Measurements from ENCODE around the gene FAM168A.
"Not testable (repeated sequence)": the region's sequence is repeated elsewhere in the genome, so short reads cannot be mapped to it uniquely, and the experiment has no call there.

The FAM168A gene

DNA sequence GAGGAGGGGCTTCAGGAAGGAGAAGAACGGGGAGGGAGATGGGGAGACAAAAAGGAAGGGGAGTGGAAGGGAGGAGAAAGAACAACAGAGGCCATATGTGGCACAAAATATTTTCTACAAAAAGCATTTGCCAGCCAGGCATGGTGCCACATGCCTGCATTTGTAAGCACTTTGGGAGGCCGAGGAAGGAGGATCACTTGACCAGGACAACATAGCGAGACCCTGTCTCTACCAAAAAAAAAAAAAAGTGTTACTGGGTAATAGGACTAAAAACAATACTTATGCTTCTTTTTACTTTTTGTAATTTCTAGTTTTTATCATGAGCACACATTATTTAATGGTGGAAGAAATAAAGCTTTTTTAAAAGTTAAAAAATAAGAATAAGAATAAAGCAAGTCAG lies 5.3 kb downstream of the FAM168A start:
- DNase-seq, result no peak

DNA sequence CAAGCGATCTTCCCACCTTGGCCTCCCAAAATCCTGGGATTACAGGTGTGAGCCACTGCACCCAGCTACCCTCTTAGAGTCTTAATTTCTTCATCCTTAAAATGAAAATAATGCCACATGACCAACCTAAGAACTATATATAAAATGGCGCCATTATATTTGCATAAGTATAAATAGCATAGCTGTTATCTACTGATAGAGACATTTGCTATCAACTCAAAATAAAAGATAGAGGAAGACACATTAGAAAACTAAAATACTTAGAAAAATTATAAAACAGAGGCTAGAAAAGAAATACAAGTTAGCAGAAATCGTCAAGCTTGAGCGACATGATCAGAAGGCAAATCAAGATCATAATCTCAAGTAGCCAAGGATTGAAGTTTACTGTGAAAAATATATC lies 6.2 kb downstream of the FAM168A start:
- DNase-seq, result no peak

DNA sequence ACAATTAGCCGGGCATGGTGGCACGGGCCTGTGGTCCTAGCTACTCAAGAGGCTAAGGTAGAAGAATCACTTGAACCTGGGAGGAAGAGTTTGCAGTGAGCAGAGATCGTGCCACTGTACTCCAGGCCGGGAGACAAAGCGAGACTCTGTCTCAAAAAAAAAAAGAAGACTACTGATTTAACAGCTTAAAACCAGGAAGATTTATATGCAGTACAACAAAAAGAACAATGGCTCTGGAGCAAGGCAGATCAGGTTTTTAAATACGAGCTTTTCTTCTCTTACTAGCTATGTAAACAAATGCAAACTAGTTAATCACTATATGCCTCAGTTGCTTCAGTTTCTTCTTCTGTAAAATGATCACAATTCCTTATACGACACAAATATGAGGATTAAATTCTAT lies 6.9 kb downstream of the FAM168A start:
- DNase-seq, result no peak

DNA sequence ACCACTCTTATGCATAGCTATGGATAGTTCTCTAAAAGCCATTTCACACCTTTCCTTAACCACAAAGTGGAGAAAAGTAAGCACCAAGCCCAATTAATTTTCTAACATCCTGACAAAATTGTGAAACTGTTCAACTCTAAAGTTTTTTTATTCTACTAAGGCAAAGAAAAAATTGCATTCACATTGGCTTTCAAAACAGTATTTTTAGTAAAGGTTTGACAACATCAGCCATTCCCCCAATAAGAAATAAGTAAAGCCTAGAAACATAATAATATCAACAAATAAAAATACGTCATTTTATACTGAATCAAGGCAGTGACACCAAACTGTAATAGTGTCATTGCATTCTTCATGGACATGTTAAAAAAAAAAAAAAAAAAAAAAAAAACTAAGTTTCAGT lies 11.1 kb downstream of the FAM168A start:
- no peak for DNase-seq

- no peak for DNase-seq
Measured at GRCh38 chr11:73585834-73586575, 11.9 kb downstream of the FAM168A start.

GRCh38 chr11:73584831-73585230 lies 13.1 kb downstream of the FAM168A start:
- DNase-seq, result no peak

DNA sequence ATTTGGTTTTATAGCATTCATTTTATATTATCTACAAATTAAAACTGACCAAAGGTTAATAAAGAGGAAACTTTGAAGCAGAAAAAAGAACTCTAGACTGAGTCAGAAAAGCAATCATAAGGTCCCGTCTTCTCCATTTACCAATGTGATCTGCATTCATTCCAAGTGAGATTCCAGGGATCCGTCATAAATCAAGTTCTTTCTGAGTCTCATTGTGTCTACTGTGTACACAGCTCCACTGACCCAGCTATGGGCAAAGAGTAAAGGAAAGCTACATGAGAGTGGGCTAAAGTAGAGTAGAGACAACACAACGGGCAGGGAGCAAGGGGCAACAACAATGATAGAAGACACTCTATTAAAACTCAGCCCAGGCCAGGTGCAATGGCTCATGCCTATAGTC lies 15.3 kb downstream of the FAM168A start:
- DNase-seq, result no peak

DNA sequence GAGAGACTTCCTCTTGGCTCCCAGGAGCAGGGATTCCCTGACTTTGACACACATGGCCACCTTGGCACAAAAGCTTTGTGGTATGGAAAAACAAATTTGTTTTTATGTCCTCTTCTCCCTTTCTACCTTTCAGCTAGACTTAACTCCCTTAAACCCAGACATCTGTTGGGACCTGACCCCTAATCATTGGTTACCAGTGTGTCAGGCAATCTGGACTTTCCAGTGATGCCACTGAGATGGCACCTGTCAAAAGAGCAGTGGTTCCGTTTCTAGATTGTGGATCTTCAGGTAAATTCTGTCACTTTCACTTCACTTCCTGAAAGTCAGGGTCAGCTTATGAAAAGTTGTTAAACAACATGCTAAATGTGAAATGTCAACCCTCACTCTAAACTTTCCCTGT lies 17.2 kb downstream of the FAM168A start:
- not testable (repeated sequence) for DNase-seq

DNA sequence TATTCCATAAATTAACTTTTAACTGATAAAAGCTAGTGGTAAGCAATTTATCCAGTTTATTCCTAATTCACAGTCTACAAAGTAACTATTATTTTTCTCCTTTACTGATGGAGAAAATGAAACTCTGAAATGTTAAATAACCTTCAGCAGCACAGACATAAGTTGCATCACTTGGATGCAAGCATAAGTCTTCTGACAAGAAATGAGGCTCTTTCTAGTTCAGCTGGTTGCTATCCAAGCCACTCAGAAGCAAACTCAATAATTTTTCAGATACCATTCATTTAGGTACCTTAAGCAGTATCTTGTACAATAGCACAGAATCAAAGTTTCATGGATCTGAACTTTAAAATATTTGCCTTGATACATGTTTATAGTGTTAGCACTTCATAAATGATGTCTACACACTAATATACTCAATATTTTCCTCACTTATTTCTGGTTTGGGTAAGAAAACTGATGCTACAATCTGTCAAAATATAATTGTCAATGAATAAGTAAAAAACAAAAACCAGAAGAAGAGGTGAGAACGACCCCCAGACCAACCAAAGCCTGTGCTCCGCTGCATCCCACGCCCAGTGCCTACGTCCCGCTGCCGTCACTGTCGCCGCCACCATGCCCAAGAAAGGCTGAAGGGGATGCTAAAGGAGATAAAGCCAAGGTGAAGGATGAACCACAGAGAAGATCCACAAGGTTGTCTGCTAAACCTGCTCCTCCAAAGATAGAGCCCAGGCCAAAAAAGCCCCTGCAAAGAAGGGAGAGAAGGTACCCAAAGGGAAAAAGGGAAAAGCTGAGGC lies 18.1 kb downstream of the FAM168A start:
- no peak for DNase-seq

DNA sequence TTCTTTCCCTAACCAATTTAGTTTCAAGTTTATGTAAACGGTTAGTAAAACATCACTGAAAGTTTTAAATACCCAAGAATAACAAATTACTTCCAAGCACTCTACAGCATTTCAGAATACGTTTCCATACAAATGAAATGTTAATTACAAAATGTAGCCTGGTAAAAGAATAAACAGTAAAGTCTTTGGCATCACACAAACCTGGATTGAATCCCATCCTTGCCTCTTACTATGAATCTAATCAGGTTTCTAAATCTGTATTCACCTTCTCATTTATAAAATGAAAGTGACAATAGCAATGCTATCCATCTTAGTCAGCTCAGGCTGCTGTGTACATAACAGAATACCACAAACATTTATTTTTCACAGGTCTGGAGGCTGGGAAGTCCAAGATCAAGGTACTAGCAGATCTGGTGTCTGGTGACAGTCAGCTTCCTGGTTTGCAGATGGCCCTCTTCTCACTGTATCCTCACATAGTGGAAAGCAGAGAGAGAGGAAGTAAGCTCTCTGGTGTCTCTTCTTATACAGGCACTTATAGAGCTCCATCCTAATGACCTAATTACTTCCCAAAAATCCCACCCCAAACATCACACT lies 19.2 kb downstream of the FAM168A start:
- DNase-seq, result no peak

DNA sequence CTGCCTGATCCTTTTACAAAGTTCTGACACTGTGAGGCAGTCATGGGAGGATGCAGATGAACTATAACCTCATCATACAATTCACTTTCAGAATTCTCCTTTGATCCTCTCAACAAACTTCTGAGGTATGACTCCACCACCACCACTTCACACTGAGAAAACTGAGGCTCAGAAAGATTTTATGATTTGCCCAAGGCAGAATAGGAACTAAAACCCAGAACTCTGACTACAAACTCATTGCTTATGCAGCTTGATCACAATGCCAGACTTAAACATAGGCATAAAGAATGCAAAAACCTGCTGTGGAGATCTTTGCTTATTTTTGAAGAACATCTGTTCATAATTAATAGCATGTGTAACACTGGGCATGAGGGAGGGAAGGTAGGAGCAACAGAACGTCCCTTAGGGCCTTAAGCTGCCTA lies 20.4 kb downstream of the FAM168A start:
- no peak for DNase-seq

DNA sequence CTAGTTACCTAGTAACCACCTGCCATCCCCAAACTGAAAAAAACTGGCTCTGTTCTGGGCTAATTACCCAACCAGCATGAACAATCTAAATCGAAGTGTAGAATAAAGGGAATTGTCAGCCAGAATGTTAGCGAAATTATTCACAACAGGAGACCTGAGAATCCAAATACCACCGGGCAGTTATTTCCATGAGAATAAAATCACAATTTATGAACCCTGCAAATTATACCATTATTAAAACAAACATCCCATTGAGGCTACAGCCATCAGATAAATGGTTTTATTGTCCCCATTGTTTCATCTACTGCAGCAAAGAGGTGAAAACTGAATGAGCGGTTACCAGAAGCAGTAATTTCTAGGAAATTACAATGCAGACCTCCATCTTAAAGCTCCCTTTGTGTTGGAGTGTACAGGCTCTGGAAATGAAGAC lies 21.7 kb downstream of the FAM168A start:
- DNase-seq, result no peak

DNA sequence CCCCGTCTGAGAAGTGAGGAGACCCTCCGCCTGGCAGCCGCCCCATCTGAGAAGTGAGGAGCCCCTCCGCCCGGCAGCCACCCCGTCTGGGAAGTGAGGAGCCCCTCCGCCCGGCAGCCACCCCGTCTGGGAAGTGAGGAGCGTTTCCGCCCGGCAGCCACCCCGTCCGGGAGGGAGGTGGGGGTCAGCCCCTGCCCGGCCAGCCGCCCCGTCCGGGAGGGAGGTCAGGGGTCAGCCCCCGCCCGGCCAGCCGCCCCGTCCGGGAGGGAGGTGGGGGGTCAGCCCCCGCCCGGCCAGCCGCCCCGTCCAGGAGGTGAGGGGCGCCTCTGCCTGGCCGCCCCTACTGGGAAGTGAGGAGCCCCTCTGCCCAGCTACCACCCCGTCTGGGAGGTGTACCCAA lies 25.9 kb downstream of the FAM168A start:
- not testable (repeated sequence) for DNase-seq

GRCh38 chr11:73570415-73571114 lies 27.3 kb downstream of the FAM168A start:
- no peak for DNase-seq

DNA sequence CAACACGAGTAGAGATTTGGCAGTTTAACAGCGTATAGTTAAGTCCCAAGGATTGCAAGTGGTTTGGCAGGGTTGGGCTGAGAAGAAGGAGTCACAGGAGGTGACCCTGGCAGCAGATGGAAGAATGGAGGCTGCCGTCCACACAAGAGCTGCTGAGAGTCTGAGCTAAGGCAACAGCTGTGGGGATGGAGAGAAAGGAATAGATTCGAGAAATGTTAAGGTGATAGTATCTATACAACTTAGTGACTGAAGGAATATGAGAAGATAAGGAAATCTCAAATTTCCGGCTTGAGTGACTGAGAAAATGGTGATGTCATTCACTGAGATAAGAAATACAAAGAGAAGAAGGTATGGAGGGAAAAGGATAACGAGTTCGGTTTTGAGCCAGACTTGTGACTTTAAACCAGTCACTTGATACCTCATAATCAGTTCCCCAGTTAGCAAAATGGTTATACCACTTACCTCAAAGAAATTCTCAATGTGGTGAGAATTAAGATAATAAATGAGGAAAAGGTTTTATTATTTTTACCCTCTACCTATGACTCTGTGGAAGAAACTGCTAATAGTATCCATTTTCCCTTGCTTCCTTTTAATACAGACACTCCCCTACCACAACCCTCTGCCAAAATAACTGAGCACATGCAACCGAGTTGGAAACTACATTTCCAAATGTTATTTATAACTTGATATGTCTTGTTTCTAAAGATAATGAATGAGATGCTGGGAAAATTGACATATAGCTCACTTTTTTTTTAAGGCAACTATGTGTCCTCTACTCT lies 30.7 kb downstream of the FAM168A start:
- DNase-seq, result no peak

- DNase-seq, result no peak
Measured at GRCh38 chr11:73566422-73566821, 31.5 kb downstream of the FAM168A start.

DNA sequence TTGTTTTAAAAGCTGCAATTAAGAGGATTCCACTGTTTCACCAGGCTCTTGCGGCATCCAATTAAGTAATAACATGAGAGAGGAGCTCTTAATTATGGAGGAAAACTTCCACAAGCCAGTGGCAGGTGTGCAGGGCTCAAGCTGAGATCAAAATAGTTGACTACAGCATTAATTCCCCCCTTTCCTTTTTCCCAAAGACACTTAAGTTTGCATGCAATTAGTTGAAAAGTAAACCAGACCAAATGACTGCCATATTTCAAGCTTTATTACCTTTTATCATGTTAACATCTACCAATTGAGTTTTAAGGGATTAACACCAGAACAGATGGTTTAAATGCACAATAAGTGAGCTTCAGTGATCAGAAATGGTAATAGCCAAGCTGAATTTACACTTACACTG lies 32.1 kb downstream of the FAM168A start:
- DNase-seq, result no peak

DNA sequence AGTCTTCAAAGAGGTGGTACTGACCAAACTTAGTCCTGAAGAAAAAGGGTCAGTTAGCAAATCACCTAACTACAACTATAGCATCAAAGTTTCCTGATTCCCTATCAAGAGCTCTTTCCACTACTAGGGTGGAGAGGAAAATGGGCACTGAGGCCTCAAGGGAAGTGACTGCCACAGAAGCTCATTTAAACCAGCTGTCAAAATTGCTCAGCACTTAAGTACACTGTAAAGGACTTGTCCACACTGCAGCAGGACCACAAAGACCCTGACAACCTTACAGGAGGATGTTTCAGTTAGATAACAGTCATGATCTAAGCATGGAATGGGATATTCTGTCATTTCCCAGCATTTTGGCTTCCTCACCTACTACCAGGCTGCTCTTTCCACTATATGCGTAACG lies 33.0 kb downstream of the FAM168A start:
- no peak for DNase-seq

DNA sequence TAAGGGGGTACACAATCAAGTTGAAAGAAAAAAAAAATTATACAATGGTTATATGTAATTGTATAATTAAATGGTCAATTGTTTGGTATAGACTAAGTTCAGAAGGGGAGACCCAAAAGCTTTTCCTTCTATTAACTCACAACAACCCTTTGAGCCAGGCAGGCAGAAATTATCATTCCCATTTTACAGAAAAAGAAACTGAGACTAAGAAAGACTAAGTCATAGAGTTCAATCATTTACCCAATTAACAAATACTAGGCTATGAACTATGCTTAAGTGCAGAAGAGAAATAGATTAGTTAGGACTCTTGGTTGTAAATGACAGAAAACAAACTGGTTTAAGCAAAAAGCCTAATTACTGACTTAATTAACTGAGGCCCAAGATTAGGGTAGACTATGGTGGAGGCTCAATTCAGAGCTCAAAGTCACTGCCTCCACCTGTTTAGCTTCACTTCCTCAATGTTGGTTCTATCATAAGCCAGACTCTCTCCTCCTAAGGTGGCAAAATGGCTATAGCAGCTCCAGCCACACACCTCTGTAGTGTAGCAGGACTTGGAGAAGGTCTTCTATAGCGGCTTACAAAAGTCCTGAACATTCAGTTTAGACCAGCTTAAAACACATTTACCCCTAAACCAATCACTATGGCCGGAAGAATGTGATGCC lies 34.2 kb downstream of the FAM168A start:
- DNase-seq, result no peak

DNA sequence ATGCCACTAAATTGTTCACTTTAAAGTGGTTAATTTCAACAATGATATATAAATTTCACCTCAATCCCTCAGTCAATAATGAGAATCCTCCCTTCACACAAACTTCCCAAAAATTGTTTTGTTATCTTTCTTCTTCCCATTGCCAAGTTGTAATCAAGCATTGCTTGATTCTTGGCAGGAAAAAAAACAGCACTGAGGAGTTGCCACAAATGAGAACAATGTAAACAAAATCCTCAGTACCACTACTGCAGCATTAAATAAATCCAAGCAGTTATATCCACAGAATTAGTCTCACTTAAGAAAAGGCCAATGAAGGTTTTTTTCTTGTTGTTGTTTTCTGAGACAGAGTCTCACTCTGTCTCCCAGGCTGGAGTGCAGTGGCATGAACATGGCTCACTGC lies 38.2 kb downstream of the FAM168A start:
- no peak for DNase-seq

DNA sequence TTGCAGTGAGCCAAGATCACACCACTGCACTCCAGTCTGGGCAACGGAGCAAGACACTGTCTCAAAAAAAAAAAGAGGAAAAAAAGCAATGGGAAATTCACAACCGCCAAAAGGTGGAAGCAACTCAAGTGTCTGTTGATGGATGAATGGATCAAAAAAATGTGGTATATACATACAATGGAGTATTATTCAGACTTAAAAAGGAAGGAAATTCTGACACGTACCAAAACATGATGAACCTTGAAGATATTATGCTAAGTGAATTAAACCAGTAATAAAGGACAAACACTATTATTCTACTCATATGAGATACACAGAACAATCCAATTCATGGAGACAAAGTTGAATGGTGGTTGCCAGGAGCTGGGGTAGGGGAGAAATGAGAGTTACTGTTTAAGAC lies 40.9 kb downstream of the FAM168A start:
- no peak for DNase-seq

GRCh38 chr11:73555615-73556014 lies 42.3 kb downstream of the FAM168A start:
- no peak for DNase-seq
